HFFc6 (cell line): ENCODE measurements around the gene NEIL1. TPM values are rescaled to one million over a fixed set of nuclear protein-coding genes. Genes with fewer than 3 reads are reported as not detected.

Source experiments
- DNase-seq: peaks from one replicate; pipeline ENCODE4 v3.0.0-alpha.2; 2018
- H3K27ac Mint-ChIP-seq: 2 replicates; pipeline ENCODE4 v1.8.0; 2020; ENCODE audit warnings: mild to moderate bottlenecking, mixed read lengths
- H3K27me3 Mint-ChIP-seq: 2 replicates; pipeline ENCODE4 v1.8.0; 2021; ENCODE audit warnings: mild to moderate bottlenecking, moderate library complexity, mixed read lengths; ENCODE audit not compliant: insufficient read depth
- H3K36me3 Mint-ChIP-seq: 2 replicates; pipeline ENCODE4 v1.8.0; 2021; ENCODE audit warnings: low read depth, mixed read lengths
- H3K4me1 Mint-ChIP-seq: 2 replicates; pipeline ENCODE4 v1.8.0; 2020; ENCODE audit warnings: low read depth, mixed read lengths
- H3K4me3 Mint-ChIP-seq: 2 replicates; pipeline ENCODE4 v1.8.0; 2020; ENCODE audit warnings: mild to moderate bottlenecking, moderate library complexity, mixed read lengths
- H3K9me3 Mint-ChIP-seq: 2 replicates; pipeline ENCODE4 v1.8.0; 2020; ENCODE audit warnings: mild to moderate bottlenecking, mixed read lengths
- CTCF ChIP-seq: fragments of 200-600 bp; sonication (generic); IDR thresholded peaks from 2 replicates; pipeline ENCODE4 v1.5.0; 2021; ENCODE audit warnings: antibody characterized with exemption, mild to moderate bottlenecking
- total RNA-seq, 6 experiments: library from RNA; stranded (reverse); fragmentation: NEBNext Ultra II Directional; extraction: Animal tissue kit (Norgen Biotek cat#: 25700); gene quantifications; 2 replicates in 1 of 6; 3 replicates in 5 of 6; pipeline ENCODE4 v1.2.3, GENCODE V29; 2021

The NEIL1 gene
- total RNA-seq, 6 experiments from 2014 or later: 0.83 to 3.6 (median 2.4) TPM

GRCh38 chr15:75360856-75361255 is 14.0 kb downstream of the NEIL1 start:
- H3K4me1 Mint-ChIP-seq: no peaks in the 10 kb centered on the region
- H3K27me3 Mint-ChIP-seq: peaks cover 1% of the 10 kb centered on the region
- H3K4me3 Mint-ChIP-seq: no peak overlapping the region
- H3K9me3 Mint-ChIP-seq: no peaks in the 10 kb centered on the region
- TF ChIP-seq CTCF: no peak
- DNase-seq: no peak
- no peak overlapping the region for H3K27ac Mint-ChIP-seq
- H3K36me3 Mint-ChIP-seq: 0 out of 2 replicates have a peak, but pooled peaks cover 9% of the 10 kb centered on the region

- no peak for DNase-seq
- Mint-ChIP-seq H3K36me3 (0 out of 2 replicates have a peak, but pooled peaks cover 9% of the 10 kb centered on the region), H3K4me3 (no peak overlapping the region), H3K9me3 (no peaks in the 10 kb centered on the region), H3K27ac (no peak overlapping the region), H3K4me1 (no peaks in the 10 kb centered on the region), H3K27me3 (peaks cover 1% of the 10 kb centered on the region)
- no peak for TF ChIP-seq CTCF
Observed at GRCh38 chr15:75361361-75361988, 14.6 kb downstream of the NEIL1 start.

GRCh38 chr15:75361989-75362641 is 15.3 kb downstream of the NEIL1 start:
- Mint-ChIP-seq H3K4me3 (no peak overlapping the region), H3K27ac (no peak overlapping the region), H3K27me3 (peaks cover 1% of the 10 kb centered on the region), H3K9me3 (no peaks in the 10 kb centered on the region), H3K4me1 (no peaks in the 10 kb centered on the region), H3K36me3 (0 out of 2 replicates have a peak, but pooled peaks cover 9% of the 10 kb centered on the region)
- no peak for DNase-seq
- TF ChIP-seq CTCF: no peak

- Mint-ChIP-seq H3K27ac (no peak overlapping the region), H3K36me3 (0 out of 2 replicates have a peak, but pooled peaks cover 9% of the 10 kb centered on the region), H3K4me3 (no peak overlapping the region), H3K4me1 (peaks cover 5% of the 10 kb centered on the region; the same call in 1 of the 2 replicates), H3K27me3 (peaks cover 4% of the 10 kb centered on the region), H3K9me3 (no peaks in the 10 kb centered on the region)
- no peak for DNase-seq
- TF ChIP-seq CTCF: no peak
Observed at GRCh38 chr15:75362642-75363249, 15.9 kb downstream of the NEIL1 start.

- H3K4me1 Mint-ChIP-seq: peaks cover 8% of the 10 kb centered on the region
- no peaks in the 10 kb centered on the region for H3K9me3 Mint-ChIP-seq
- peaks cover 9% of the 10 kb centered on the region; the same call in 1 of the 2 replicates for H3K36me3 Mint-ChIP-seq
- DNase-seq: no peak
- H3K4me3 Mint-ChIP-seq: no peak overlapping the region
- H3K27me3 Mint-ChIP-seq: peaks cover 10% of the 10 kb centered on the region
- H3K27ac Mint-ChIP-seq: no peak overlapping the region
- no peak for TF ChIP-seq CTCF
Observed at GRCh38 chr15:75363786-75364185, 16.9 kb downstream of the NEIL1 start.
